ENCODE results near the gene SLPI. TPM values are rescaled to one million over a fixed set of nuclear protein-coding genes. Genes with fewer than 3 reads are reported as not detected.

Gene SLPI
- total RNA-seq, 2 experiments from 2014 or later = not detected

DNA sequence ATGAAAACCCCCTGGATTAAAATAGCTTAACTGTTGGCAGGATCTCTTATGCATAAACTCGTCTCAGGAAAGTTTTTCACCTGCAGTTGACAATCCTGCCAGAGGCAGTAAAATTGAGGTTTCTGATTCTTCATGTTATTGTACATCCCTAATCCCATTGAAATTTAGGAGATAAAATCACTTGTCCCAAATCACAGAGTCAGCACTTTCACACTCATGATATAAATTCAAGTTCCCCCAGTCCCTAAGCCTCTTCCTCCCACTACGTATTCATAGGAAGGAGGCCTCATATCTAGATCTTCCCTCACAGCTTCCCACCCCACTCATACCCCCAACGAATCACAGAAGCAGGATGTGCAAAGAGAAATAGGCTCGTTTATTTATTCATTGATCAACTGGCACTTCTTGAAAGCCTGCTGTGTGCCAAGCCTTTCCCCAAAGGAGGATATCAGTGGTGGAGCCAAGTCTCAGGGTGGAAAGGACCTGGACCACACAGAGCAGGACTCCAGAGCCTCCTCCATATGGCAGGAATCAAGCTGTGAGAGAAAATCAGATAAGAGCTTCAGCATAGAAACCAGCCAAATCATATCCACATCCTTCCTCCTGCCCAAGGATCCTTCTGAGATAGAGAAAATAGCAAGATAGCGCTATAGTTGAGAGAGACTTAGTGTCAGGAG is 2.3 kb downstream of the SLPI start:
- no peaks in the 10 kb centered on the region for H3K9me2 ChIP-seq (ENCODE audit: insufficient read depth, low read length)
- H3K4me3 ChIP-seq (ENCODE audit: low read depth, low read length, poor library complexity, severe bottlenecking) = no peak overlapping the region
- H2AFZ ChIP-seq (ENCODE audit: low read length) = no peak overlapping the region
- ChIA-PET CTCF (ENCODE audit: unreplicated experiment) (no interaction called here), POLR2A (no interaction called here)
- no peaks in the 10 kb centered on the region for H3K79me2 ChIP-seq (ENCODE audit: insufficient read depth, low read depth, low read length)
- no peaks in the 10 kb centered on the region for H3K4me1 ChIP-seq (ENCODE audit: insufficient read depth, low read length, poor library complexity, severe bottlenecking)
- TF ChIP-seq, protein P1, sequence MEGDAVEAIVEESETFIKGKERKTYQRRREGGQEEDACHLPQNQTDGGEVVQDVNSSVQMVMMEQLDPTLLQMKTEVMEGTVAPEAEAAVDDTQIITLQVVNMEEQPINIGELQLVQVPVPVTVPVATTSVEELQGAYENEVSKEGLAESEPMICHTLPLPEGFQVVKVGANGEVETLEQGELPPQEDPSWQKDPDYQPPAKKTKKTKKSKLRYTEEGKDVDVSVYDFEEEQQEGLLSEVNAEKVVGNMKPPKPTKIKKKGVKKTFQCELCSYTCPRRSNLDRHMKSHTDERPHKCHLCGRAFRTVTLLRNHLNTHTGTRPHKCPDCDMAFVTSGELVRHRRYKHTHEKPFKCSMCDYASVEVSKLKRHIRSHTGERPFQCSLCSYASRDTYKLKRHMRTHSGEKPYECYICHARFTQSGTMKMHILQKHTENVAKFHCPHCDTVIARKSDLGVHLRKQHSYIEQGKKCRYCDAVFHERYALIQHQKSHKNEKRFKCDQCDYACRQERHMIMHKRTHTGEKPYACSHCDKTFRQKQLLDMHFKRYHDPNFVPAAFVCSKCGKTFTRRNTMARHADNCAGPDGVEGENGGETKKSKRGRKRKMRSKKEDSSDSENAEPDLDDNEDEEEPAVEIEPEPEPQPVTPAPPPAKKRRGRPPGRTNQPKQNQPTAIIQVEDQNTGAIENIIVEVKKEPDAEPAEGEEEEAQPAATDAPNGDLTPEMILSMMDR (conservative IDR thresholded peaks at IDR 0.05; ENCODE audit: low read length) = no peak
- TF ChIP-seq EZH2phosphoT487 (IDR thresholded peaks at IDR 0.05; ENCODE audit: borderline replicate concordance, low read depth, low read length) = no peak
- no TSS peak for BruUV-seq (replicated peaks)
- H3K36me3 ChIP-seq (ENCODE audit: insufficient read depth, low read length) = no peaks in the 10 kb centered on the region
- intact Hi-C loops (cut with micrococcal nuclease; ENCODE audit: unreplicated experiment) = no loop called here
- H4K20me1 ChIP-seq (ENCODE audit: insufficient read depth, low read length) = no peaks in the 10 kb centered on the region
- DNase-seq (ENCODE audit: low spot score) = no peak
- no peaks in the 10 kb centered on the region for H3K9me3 ChIP-seq (ENCODE audit: low read length)
- no peak overlapping the region for H3K4me2 ChIP-seq (ENCODE audit: low read length)
- H3K27ac ChIP-seq (ENCODE audit: low read depth, low read length, poor library complexity, severe bottlenecking) = no peak overlapping the region

DNA sequence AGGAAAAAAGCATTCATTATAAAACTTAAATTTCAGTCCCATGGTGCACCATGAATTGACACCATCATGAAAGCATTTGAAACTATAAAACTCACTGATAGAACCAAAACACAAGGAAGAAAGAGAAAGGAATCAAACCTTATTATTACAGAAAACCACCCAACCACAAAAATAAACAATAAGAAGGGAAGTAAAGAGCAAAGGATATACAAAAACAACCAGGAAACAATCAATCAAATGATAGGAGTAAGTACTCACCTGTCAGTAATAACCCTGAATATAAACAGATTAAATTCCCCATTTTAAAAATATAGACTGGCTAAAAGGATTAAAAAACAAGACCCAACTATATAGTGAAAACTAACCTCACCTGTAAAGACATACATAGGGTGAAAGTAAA is 5.8 kb downstream of the SLPI start:
- Histone ChIP-seq H3K79me2 (ENCODE audit: insufficient read depth, low read depth, low read length) (no peaks in the 10 kb centered on the region), H3K4me2 (ENCODE audit: low read length) (no peak overlapping the region), H3K9me2 (ENCODE audit: insufficient read depth, low read length) (no peaks in the 10 kb centered on the region), H3K4me3 (ENCODE audit: low read depth, low read length, poor library complexity, severe bottlenecking) (no peak overlapping the region), H3K9me3 (ENCODE audit: low read length) (no peaks in the 10 kb centered on the region), H4K20me1 (ENCODE audit: insufficient read depth, low read length) (no peaks in the 10 kb centered on the region), H2AFZ (ENCODE audit: low read length) (no peak overlapping the region), H3K36me3 (ENCODE audit: insufficient read depth, low read length) (no peaks in the 10 kb centered on the region), H3K4me1 (ENCODE audit: insufficient read depth, low read length, poor library complexity, severe bottlenecking) (no peaks in the 10 kb centered on the region), H3K27ac (ENCODE audit: low read depth, low read length, poor library complexity, severe bottlenecking) (no peak overlapping the region)
- CTCF ChIA-PET (ENCODE audit: unreplicated experiment) = no interaction called here
- POLR2A ChIA-PET = interaction anchor here (0.6 kb wide), 1 partner anchor 426 kb away, joined by 3 read pairs; no protein-coding TSS in a partner anchor
- no peak for TF ChIP-seq EZH2phosphoT487 (IDR thresholded peaks at IDR 0.05; ENCODE audit: borderline replicate concordance, low read depth, low read length)
- TF ChIP-seq, protein P1 (conservative IDR thresholded peaks at IDR 0.05; ENCODE audit: low read length) = no peak
- intact Hi-C loops (cut with micrococcal nuclease; ENCODE audit: unreplicated experiment) = no loop called here
- BruUV-seq (replicated peaks) = no TSS peak
- DNase-seq (ENCODE audit: low spot score) = no peak

DNA sequence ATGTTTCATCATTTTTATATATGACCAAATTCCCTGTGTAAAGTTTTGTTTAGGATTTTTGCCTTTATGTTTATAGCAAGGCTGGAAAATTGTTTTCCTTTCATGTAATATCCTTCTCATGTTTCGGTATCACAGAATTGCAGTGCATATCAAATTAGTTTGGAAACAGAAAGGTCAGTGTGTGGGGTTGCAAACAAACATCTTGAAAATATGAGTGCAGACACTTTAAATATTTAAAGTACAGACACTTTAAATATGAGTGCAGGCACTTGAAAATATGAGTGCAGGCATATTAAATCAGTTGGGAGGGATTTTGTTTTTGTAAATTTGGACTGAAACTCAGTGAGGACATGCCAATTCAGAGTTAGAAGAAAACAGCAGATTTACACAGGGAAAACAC is 6.5 kb downstream of the SLPI start:
- DNase-seq (ENCODE audit: low spot score) = no peak
- ChIA-PET CTCF (ENCODE audit: unreplicated experiment) (no interaction called here), POLR2A (no interaction called here)
- Histone ChIP-seq H3K4me2 (ENCODE audit: low read length) (no peak overlapping the region), H3K4me3 (ENCODE audit: low read depth, low read length, poor library complexity, severe bottlenecking) (no peak overlapping the region), H2AFZ (ENCODE audit: low read length) (no peak overlapping the region), H3K27ac (ENCODE audit: low read depth, low read length, poor library complexity, severe bottlenecking) (no peak overlapping the region), H4K20me1 (ENCODE audit: insufficient read depth, low read length) (no peaks in the 10 kb centered on the region), H3K9me2 (ENCODE audit: insufficient read depth, low read length) (no peaks in the 10 kb centered on the region), H3K9me3 (ENCODE audit: low read length) (no peaks in the 10 kb centered on the region), H3K79me2 (ENCODE audit: insufficient read depth, low read depth, low read length) (no peaks in the 10 kb centered on the region), H3K4me1 (ENCODE audit: insufficient read depth, low read length, poor library complexity, severe bottlenecking) (no peaks in the 10 kb centered on the region), H3K36me3 (ENCODE audit: insufficient read depth, low read length) (no peaks in the 10 kb centered on the region)
- intact Hi-C loops (cut with micrococcal nuclease; ENCODE audit: unreplicated experiment) = no loop called here
- TF ChIP-seq EZH2phosphoT487 (IDR thresholded peaks at IDR 0.05; ENCODE audit: borderline replicate concordance, low read depth, low read length) = no peak
- TF ChIP-seq, protein P1 (conservative IDR thresholded peaks at IDR 0.05; ENCODE audit: low read length) = no peak
- BruUV-seq (replicated peaks) = no TSS peak

Data from OCI-LY7 (cell line).